D721Med (cell line): ENCODE measurements around the gene PSMB2.
"Not testable (repeated sequence)": the region's sequence is repeated elsewhere in the genome, so short reads cannot be mapped to it uniquely, and the experiment has no call there.

Experiments used
- DNase-seq: peaks from one replicate; pipeline ENCODE4 v3.0.0; 2011; ENCODE audit warnings: low spot score; ENCODE audit not compliant: insufficient read length
- FAIRE-seq: peaks from 2 replicates; lab custom pipeline; 2011; peaks lifted over from hg19 to GRCh38; lab: Jason Lieb, UNC
- TF ChIP-seq, protein P1 (sequence below): IDR thresholded peaks from 2 replicates; pipeline ENCODE4 v1.5.1; 2012; ENCODE audit warnings: mild to moderate bottlenecking, control low read depth; ENCODE audit not compliant: insufficient read depth; ENCODE audit errors: missing control alignments

Gene PSMB2

DNA sequence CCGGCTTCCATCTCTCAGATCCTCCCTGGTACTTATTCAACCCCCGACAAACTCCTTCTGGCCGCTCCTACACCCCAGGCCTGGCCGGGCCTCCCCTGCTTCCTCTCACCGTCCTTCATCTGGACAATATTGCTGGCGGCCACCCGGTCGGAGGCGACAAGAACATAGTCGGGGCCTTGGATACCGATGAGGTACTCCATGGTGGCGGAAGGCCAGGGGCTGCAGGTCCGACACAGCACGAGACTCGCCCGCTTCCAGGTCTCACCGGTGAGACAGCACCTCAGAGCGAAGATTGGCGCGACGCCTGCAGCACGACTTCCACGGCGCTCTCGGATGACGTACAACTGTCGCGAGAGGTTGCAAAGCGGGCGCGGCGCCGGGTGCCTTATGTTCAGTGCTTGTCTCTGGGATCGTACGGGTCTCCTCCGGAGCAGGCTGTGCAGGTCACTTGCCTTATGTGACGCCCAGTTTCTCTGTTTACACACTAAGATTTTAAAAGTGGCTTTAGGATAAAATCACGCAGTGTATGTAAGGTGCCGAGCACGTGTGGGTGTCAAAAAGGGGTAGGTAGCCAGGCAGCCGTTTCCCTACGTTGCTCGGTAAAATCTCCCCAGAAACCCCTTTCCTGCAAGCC lies at the start of gene PSMB2:
PSMB2 (minus strand) TSS at position 294 of the 634 bp plus-strand sequence; CDS start at position 200, 94 bp downstream.
- DNase-seq (peak; percentile 80), FAIRE-seq (no peak)
- TF ChIP-seq, protein P1, sequence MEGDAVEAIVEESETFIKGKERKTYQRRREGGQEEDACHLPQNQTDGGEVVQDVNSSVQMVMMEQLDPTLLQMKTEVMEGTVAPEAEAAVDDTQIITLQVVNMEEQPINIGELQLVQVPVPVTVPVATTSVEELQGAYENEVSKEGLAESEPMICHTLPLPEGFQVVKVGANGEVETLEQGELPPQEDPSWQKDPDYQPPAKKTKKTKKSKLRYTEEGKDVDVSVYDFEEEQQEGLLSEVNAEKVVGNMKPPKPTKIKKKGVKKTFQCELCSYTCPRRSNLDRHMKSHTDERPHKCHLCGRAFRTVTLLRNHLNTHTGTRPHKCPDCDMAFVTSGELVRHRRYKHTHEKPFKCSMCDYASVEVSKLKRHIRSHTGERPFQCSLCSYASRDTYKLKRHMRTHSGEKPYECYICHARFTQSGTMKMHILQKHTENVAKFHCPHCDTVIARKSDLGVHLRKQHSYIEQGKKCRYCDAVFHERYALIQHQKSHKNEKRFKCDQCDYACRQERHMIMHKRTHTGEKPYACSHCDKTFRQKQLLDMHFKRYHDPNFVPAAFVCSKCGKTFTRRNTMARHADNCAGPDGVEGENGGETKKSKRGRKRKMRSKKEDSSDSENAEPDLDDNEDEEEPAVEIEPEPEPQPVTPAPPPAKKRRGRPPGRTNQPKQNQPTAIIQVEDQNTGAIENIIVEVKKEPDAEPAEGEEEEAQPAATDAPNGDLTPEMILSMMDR, result no peak

DNA sequence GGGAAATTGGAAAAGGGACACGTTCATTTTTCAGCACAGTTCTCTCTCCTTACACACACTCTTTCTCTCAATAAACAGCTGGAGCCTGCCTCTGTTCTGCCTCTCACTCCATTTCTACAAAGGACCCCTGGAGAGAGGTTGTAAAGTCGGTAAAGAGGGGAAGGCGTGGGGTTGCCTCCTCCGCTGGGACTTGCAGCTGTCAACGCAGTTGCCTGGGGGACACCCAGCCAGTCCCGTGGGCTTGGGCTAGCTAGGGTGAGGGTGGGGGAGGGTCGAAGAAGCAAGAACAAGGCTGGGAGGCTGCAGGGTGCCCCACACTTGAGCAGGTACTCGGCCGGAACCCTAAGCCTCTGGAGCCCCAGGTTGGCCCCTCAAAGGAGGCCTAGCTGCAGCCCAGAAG lies 49.8 kb upstream of the PSMB2 start:
- DNase-seq, result no peak
- TF ChIP-seq, protein P1, result no peak
- no peak for FAIRE-seq

DNA sequence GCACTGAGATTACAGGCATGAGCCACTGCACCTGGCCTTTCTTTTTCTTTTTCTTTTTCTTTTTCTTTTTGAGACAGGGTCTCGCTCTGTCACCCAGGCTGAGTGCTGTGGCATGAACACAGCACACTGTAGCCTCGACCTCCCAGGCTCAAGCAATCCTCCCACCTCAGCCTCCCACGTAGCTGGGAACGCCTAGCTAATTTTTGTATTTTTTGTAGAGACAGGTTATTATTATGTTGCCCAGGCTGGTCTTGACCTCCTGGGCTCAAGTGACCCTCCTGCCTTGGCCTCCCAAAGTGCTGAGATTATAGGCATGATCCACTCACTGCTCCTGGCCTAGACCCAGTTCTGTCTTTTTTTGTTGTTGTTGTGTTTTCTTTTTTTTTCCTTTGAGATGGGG lies 48.8 kb upstream of the PSMB2 start:
- FAIRE-seq, DNase-seq: not testable (repeated sequence)

DNA sequence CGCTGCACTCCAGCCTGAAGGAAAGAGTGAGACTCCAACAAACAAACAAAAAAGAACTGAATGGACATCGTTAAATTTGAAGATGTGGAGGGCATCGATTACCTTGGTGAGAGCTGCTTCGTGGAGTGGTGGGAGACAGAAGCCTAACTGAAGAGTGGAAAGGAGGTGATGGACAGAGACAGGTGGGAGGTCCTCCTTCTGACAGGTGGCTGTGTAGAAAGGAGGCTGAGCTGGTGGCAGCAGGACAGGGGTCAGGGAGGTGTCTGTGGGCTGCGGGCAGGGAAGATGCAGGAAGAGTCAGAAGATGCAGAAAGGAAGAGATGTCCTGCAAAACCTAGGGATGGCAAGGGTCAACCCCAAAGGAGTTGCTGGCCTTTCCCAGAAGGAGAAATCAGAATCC lies 46.8 kb upstream of the PSMB2 start:
- TF ChIP-seq, protein P1, result no peak
- no peak for DNase-seq
- FAIRE-seq, result no peak

DNA sequence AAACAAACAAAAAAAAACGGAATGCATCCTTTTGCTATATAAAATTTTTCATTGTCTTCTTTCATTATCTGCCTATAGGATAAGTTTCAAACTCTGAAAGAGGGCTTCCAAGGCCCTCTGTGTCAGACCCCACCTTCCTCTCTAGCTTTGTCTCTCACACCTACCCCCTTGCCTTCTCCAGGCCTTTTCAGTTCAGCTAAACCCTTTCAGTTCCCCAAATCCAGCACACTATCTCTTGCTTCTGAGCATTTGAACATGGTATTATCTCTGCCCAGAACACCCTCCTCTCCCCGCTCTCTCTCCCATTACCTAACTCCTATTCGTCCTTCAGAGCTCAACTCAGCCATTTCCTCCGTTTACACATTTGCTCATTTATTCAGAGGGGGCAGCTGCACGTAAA lies 41.7 kb upstream of the PSMB2 start:
- FAIRE-seq (no peak), DNase-seq (no peak)
- TF ChIP-seq, protein P1, result no peak

DNA sequence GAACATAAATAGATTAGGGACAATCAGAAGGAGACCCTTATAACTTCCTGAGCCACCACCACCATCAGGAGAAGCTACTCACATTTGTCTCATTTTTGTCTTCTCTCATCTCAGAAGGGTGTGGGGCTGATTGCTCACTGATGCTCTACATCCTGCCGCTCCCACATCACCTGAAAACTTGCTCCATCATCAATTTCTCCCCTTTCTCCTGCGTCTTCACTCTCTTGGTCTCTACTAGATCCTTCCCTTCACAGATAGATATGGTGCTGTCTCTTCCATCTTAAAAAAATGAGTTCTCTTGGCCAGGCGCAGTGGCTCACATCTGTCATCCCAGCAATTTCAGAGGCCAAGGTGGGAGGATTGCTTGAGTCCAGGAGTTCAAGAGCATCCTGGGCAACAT lies 38.9 kb upstream of the PSMB2 start:
- TF ChIP-seq, protein P1, result no peak
- FAIRE-seq (no peak), DNase-seq (no peak)

DNA sequence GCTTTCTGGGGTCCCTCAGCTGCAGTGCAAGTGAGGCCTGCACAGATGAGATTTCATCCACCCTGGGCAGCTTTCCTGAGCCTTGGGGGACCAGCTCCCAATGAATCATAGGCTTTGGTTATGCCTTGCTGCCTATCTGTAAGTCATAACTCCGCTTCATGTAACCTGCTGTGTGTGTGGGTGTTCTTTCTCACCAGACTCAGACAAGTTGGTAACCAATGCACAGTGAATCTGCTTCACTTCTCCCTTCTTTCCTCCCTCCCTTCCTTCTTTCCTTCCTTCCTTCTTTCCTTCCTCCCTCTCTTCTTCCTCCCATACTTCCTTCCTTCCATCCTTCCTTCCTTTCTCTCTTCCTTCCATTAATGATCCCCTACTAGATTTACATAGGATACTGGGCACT lies 34.4 kb upstream of the PSMB2 start:
- TF ChIP-seq, protein P1, result no peak
- FAIRE-seq (no peak), DNase-seq (no peak)
